DOHH2 (cell line): ENCODE results near the gene USP8.

ENCODE experiments used
- EZH2phosphoT487 ChIP-seq: fragments of 200-600 bp; sonication (generic); IDR thresholded peaks from 2 replicates; pipeline ENCODE4 v1.6.1; 2017; ENCODE audit warnings: borderline replicate concordance, mild to moderate bottlenecking, antibody characterized with exemption, low read length, moderate library complexity, mixed read lengths
- TF ChIP-seq, protein P1 (sequence below): fragments of 200-600 bp; sonication (generic); IDR thresholded peaks from one replicate; pipeline ENCODE4 v1.5.1; 2014; ENCODE audit warnings: antibody characterized with exemption, mild to moderate bottlenecking, low read depth, low read length; ENCODE audit not compliant: poor library complexity, severe bottlenecking

DNA sequence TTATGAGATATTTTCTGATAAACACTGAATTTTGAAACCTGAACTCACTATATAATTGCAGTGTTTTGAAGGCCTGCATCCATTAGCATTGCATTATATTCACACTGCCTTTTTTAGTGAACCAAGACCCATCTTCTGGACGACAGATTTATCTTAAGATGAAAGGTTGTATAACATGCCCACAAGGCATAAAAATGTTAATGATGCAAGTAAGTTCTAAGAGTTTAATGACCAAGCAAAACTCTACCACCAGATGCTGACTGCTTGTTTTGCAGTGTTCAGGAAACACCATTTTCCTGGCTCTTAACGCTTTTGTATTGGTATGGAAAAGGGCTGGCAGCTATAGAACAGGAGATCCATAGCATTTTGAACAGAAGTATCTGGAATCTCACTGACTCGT is 76.1 kb downstream of the USP8 start:
- TF ChIP-seq, protein P1, sequence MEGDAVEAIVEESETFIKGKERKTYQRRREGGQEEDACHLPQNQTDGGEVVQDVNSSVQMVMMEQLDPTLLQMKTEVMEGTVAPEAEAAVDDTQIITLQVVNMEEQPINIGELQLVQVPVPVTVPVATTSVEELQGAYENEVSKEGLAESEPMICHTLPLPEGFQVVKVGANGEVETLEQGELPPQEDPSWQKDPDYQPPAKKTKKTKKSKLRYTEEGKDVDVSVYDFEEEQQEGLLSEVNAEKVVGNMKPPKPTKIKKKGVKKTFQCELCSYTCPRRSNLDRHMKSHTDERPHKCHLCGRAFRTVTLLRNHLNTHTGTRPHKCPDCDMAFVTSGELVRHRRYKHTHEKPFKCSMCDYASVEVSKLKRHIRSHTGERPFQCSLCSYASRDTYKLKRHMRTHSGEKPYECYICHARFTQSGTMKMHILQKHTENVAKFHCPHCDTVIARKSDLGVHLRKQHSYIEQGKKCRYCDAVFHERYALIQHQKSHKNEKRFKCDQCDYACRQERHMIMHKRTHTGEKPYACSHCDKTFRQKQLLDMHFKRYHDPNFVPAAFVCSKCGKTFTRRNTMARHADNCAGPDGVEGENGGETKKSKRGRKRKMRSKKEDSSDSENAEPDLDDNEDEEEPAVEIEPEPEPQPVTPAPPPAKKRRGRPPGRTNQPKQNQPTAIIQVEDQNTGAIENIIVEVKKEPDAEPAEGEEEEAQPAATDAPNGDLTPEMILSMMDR, result no peak
- TF ChIP-seq EZH2phosphoT487, result no peak
